IMR-90 (cell line): ENCODE data around the gene ZMYND11. TPM values are rescaled to one million over a fixed set of nuclear protein-coding genes. Genes with fewer than 3 reads are reported as not detected.

ENCODE experiments used
- ATAC-seq: fragments of 200-7000 bp; cut with Tn5 transposase; 2 replicates; pipeline ENCODE4 v1.9.1; 2020; ENCODE audit warnings: low read depth, mild to moderate bottlenecking, moderate library complexity
- BruUV-seq: library from RNA; stranded (reverse); fragments of 400-500 nt; replicated peaks from 2 replicates; lab custom pipeline; 2021; lab: Mats Ljungman, UMichigan
- CTCF ChIA-PET: fragments of 300-600 bp; formaldehyde crosslinking; extraction: SDS; loops from one replicate; lab custom pipeline; 2021; ENCODE audit warnings: antibody characterized with exemption; lab: Yijun Ruan, JAX
- POLR2A ChIA-PET: fragments of 300-600 bp; sonication (Branson Sonifier 250); formaldehyde crosslinking; loops from one replicate; lab custom pipeline; 2022; ENCODE audit warnings: antibody characterized with exemption; ENCODE audit not compliant: unreplicated experiment; lab: Charles Lee
- DNase-seq: peaks from one replicate; pipeline ENCODE4 v3.0.0; 2013
- H2AFZ ChIP-seq: replicated peaks from 2 replicates; pipeline ENCODE3; 2013; ENCODE audit warnings: low read length, mild to moderate bottlenecking; ENCODE audit not compliant: poor library complexity
- H2AK5ac ChIP-seq: 2 replicates; pipeline ENCODE4 v1.6.1; 2013; ENCODE audit warnings: low read depth, low read length, inconsistent platforms
- H2AK9ac ChIP-seq: replicated peaks from 2 replicates; pipeline ENCODE3; 2013; ENCODE audit warnings: mild to moderate bottlenecking, low read depth, low read length, moderate library complexity; ENCODE audit not compliant: poor library complexity
- H2BK120ac ChIP-seq: 2 replicates; pipeline ENCODE4 v1.6.1; 2013; ENCODE audit warnings: low read depth, low read length, inconsistent platforms
- H2BK15ac ChIP-seq: 3 replicates; pipeline ENCODE4 v1.6.1; 2013; ENCODE audit warnings: low read depth, low read length, inconsistent platforms
- H2BK20ac ChIP-seq: 2 replicates; pipeline ENCODE4 v1.6.1; 2013; ENCODE audit warnings: low read depth, mild to moderate bottlenecking, inconsistent platforms, low read length, moderate library complexity
- H2BK5ac ChIP-seq: 2 replicates; pipeline ENCODE4 v1.6.1; 2013; ENCODE audit warnings: mild to moderate bottlenecking, low read depth, low read length, inconsistent platforms; ENCODE audit not compliant: poor library complexity, severe bottlenecking
- H3K14ac ChIP-seq: replicated peaks from 2 replicates; pipeline ENCODE4 v1.6.1; 2013; ENCODE audit warnings: low read depth, low read length, inconsistent platforms
- H3K18ac ChIP-seq: 2 replicates; pipeline ENCODE4 v1.6.1; 2013; ENCODE audit warnings: low read depth, low read length, control low read depth
- H3K23ac ChIP-seq: 2 replicates; pipeline ENCODE4 v1.6.1; 2013; ENCODE audit warnings: low read depth, low read length, inconsistent platforms
- H3K27ac ChIP-seq: 2 replicates; pipeline ENCODE4 v1.5.1; 2013; ENCODE audit warnings: mild to moderate bottlenecking, control low read depth, low read length; ENCODE audit not compliant: insufficient read depth
- H3K27me3 ChIP-seq: 2 replicates; pipeline ENCODE4 v1.6.1; 2013; ENCODE audit warnings: low read length; ENCODE audit not compliant: control insufficient read depth, insufficient read depth
- H3K36me3 ChIP-seq: 2 replicates; pipeline ENCODE4 v1.6.1; 2013; ENCODE audit warnings: low read length, mixed read lengths; ENCODE audit not compliant: control insufficient read depth, insufficient read depth
- H3K4ac ChIP-seq: 2 replicates; pipeline ENCODE4 v1.6.1; 2013; ENCODE audit warnings: low read depth, low read length, inconsistent platforms
- H3K4me1 ChIP-seq: 2 replicates; pipeline ENCODE4 v1.6.1; 2013; ENCODE audit warnings: low read length, mixed read lengths; ENCODE audit not compliant: control insufficient read depth, insufficient read depth
- H3K4me2 ChIP-seq: 2 replicates; pipeline ENCODE4 v1.6.1; 2013; ENCODE audit warnings: low read depth, mild to moderate bottlenecking, control low read depth, low read length, moderate library complexity
- H3K4me3 ChIP-seq: 2 replicates; pipeline ENCODE4 v1.5.1; 2013; ENCODE audit warnings: low read depth, mild to moderate bottlenecking, control low read depth, low read length, moderate library complexity; ENCODE audit not compliant: insufficient read depth
- H3K56ac ChIP-seq: 2 replicates; pipeline ENCODE4 v1.6.1; 2013; ENCODE audit warnings: low read length, inconsistent platforms; ENCODE audit not compliant: insufficient read depth; ENCODE audit errors: extremely low read depth
- H3K79me1 ChIP-seq, 2 experiments: 2 replicates each; pipeline ENCODE4 v1.6.1; 2013; ENCODE audit warnings: low read length in 2 of 2, inconsistent platforms in 1 of 2, low read depth in 1 of 2
- H3K9ac ChIP-seq: 2 replicates; pipeline ENCODE4 v1.6.1; 2013; ENCODE audit warnings: low read depth, low read length, control low read depth
- H3K9me1 ChIP-seq: 2 replicates; pipeline ENCODE4 v1.6.1; 2013; ENCODE audit warnings: low read length, inconsistent platforms; ENCODE audit not compliant: insufficient read depth
- H3K9me3 ChIP-seq: 2 replicates; pipeline ENCODE4 v1.6.1; 2013; ENCODE audit warnings: low read length; ENCODE audit not compliant: control insufficient read depth, insufficient read depth
- H4K20me1 ChIP-seq: 2 replicates; pipeline ENCODE4 v1.6.1; 2013; ENCODE audit warnings: low read length, inconsistent platforms; ENCODE audit not compliant: insufficient read depth
- H4K5ac ChIP-seq: 2 replicates; pipeline ENCODE4 v1.6.1; 2013; ENCODE audit warnings: mild to moderate bottlenecking, low read depth, low read length, control low read depth
- H4K8ac ChIP-seq, 2 experiments: 2 replicates each; pipeline ENCODE4 v1.6.1; 2013; ENCODE audit warnings: low read depth in 2 of 2, low read length in 2 of 2, control low read depth in 1 of 2, inconsistent platforms in 1 of 2
- H4K91ac ChIP-seq: 2 replicates; pipeline ENCODE4 v1.6.1; 2013; ENCODE audit warnings: low read depth, low read length, inconsistent platforms; ENCODE audit not compliant: insufficient read depth
- MXI1 ChIP-seq: IDR thresholded peaks from 2 replicates; pipeline ENCODE4 v1.6.1; 2012; ENCODE audit warnings: low read depth, mild to moderate bottlenecking, low read length, moderate library complexity, borderline replicate concordance
- WGBS, 2 experiments: methylation state at CpG; one replicate each; pipeline versions ENCODE4 v1.1.5 to v1.1.7; 2013; ENCODE audit warnings: missing lambda C conversion rate in 2 of 2; ENCODE audit not compliant: insufficient read length in 1 of 2; ENCODE audit errors: extremely low coverage in 2 of 2; 5-methylcytosine and 5-hydroxymethylcytosine counted together
- dilution Hi-C: fragments of 300-500 bp; cut with HindIII; formaldehyde crosslinking; loops from one replicate; pipeline ENCODE4 v1.14.3; 2018; ENCODE audit warnings: low sequenced_read_pairs; ENCODE audit not compliant: unreplicated experiment
- in situ Hi-C: fragments of 300-500 bp; cut with MboI; formaldehyde crosslinking; loops from 3 replicates; pipeline ENCODE4 v1.14.3; 2019; ENCODE audit warnings: low sequenced_read_pairs, inconsistent platforms, mixed read lengths
- intact Hi-C: fragments of 100-400 bp; cut with micrococcal nuclease; formaldehyde crosslinking; loops from 2 replicates; pipeline ENCODE4 v1.10.0; 2022
- polyA plus RNA-seq, 3 experiments: library from polyadenylated mRNA; depleted of rRNA; stranded (reverse); fragments of >200 nt; gene quantifications; 2 replicates each; pipeline ENCODE4 v1.2.3, GENCODE V29; 2012; ENCODE audit warnings: low replicate concordance in 1 of 3
- total RNA-seq: library from RNA; depleted of rRNA; stranded (reverse); fragments of >200 nt; gene quantifications from 2 replicates; pipeline ENCODE4 v1.2.3, GENCODE V29; 2012
- TF ChIP-seq, protein P1 (sequence below): conservative IDR thresholded peaks from 2 replicates; pipeline ENCODE4 v1.5.1; 2012; ENCODE audit warnings: mild to moderate bottlenecking, low read depth, low read length, improper control_type of control experiment
- TF ChIP-seq, protein P2 (sequence below): fragments of 150-350 bp; IDR thresholded peaks from 2 replicates; pipeline ENCODE4 v1.6.1; 2017; ENCODE audit warnings: mild to moderate bottlenecking, antibody characterized with exemption, low read length, low read depth

ZMYND11 gene
- total and polyA plus RNA-seq, 2 of the 4 experiments (the other 2 are of a cell fraction) = 39.5 to 72.2 TPM

DNA sequence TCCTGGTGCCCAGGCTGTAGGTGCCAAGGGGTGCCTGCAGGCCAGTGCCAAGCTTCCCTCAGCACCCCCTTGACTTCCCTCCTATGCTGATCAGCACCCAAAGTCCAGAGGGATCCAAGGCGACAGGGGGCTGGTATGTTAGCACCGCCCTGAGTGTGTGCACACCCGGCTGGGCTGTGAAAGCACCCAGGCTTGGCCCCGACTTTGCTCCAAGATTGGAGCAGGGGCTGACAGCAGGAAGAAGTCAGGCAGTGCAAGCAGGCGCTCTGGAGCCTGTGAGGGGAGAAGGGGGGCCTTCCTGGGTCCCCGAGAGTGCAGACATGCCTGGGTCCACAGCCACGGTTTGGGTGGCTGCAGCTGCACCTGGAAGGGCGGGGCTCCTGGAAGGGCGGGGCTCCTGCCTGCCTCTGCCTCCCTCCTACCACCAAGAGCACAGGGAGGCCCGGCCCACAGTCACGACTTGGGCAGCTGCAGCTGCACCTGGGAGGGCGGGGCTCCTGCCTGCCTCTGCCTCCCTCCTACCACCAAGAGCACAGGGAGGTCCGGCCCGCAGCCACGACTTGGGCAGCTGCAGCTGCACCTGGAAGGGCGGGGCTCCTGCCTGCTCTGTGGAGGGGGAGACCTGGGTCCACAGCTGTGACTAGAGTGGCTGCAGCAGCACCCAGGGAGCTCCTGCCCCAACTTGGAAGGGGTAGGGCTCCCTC, 30.2 kb upstream of the ZMYND11 start:
- dilution Hi-C loops = no loop called here
- no peak overlapping the region for H3K56ac ChIP-seq
- H2AFZ ChIP-seq = no peak overlapping the region
- TF ChIP-seq, protein P1, sequence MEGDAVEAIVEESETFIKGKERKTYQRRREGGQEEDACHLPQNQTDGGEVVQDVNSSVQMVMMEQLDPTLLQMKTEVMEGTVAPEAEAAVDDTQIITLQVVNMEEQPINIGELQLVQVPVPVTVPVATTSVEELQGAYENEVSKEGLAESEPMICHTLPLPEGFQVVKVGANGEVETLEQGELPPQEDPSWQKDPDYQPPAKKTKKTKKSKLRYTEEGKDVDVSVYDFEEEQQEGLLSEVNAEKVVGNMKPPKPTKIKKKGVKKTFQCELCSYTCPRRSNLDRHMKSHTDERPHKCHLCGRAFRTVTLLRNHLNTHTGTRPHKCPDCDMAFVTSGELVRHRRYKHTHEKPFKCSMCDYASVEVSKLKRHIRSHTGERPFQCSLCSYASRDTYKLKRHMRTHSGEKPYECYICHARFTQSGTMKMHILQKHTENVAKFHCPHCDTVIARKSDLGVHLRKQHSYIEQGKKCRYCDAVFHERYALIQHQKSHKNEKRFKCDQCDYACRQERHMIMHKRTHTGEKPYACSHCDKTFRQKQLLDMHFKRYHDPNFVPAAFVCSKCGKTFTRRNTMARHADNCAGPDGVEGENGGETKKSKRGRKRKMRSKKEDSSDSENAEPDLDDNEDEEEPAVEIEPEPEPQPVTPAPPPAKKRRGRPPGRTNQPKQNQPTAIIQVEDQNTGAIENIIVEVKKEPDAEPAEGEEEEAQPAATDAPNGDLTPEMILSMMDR = no peak
- TF ChIP-seq MXI1 = no peak
- TF ChIP-seq, protein P2, sequence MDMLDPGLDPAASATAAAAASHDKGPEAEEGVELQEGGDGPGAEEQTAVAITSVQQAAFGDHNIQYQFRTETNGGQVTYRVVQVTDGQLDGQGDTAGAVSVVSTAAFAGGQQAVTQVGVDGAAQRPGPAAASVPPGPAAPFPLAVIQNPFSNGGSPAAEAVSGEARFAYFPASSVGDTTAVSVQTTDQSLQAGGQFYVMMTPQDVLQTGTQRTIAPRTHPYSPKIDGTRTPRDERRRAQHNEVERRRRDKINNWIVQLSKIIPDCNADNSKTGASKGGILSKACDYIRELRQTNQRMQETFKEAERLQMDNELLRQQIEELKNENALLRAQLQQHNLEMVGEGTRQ = no peak
- in situ Hi-C loops = no loop called here
- intact Hi-C loops = no loop called here
- no peaks in the 10 kb centered on the region for H3K4me1 ChIP-seq
- H3K4me3 ChIP-seq = no peak overlapping the region
- H4K5ac ChIP-seq = no peak overlapping the region
- no peak overlapping the region for H3K4me2 ChIP-seq
- no peak overlapping the region for H3K18ac ChIP-seq
- POLR2A ChIA-PET = no interaction called here
- H2BK15ac ChIP-seq = no peak overlapping the region
- no peak overlapping the region for H2BK20ac ChIP-seq
- no peak for ATAC-seq
- WGBS, 2 experiments = 70% methylated on average over 8 of the region's 16 CpGs; no CpG with 5 or more reads in 1 of the 2 experiments
- DNase-seq = no peak
- H2BK5ac ChIP-seq = no peak overlapping the region
- peaks cover 2% of the 10 kb centered on the region; the same call in 1 of the 2 replicates for H3K9me3 ChIP-seq
- H3K4ac ChIP-seq = no peak overlapping the region
- no peak overlapping the region for H2AK5ac ChIP-seq
- no peak overlapping the region for H2AK9ac ChIP-seq
- H3K14ac ChIP-seq = no peak overlapping the region
- no peaks in the 10 kb centered on the region for H3K9me1 ChIP-seq
- no TSS peak for BruUV-seq
- no peak overlapping the region for H3K9ac ChIP-seq
- no peaks in the 10 kb centered on the region for H4K20me1 ChIP-seq
- no peak overlapping the region for H4K91ac ChIP-seq
- no peaks in the 10 kb centered on the region for H3K36me3 ChIP-seq
- no peak overlapping the region for H4K8ac ChIP-seq
- H3K23ac ChIP-seq = no peak overlapping the region
- peaks cover 8% of the 10 kb centered on the region; the same call in 1 of the 2 replicates for H3K27me3 ChIP-seq
- no peaks in the 10 kb centered on the region for H3K79me1 ChIP-seq
- H3K27ac ChIP-seq = no peak overlapping the region
- CTCF ChIA-PET = interaction anchor here (0.9 kb wide), 1 partner anchor 22 kb away, joined by 3 read pairs; no protein-coding TSS in a partner anchor
- H2BK120ac ChIP-seq = no peak overlapping the region
